LoVo (cell line): ENCODE results near the gene SLC6A9.
A peak's percentile ranks its signal among the peaks of the same experiment; 100 is the strongest.

ENCODE experiments used
- DNase-seq: peaks from one replicate; pipeline ENCODE4 v3.0.0-alpha.2; 2016; ENCODE audit warnings: low spot score

Gene SLC6A9

GRCh38 chr1:44048532-44049215 is 17.4 kb upstream of the SLC6A9 start:
- no peak for DNase-seq

GRCh38 chr1:44047131-44047530 is 15.9 kb upstream of the SLC6A9 start:
- no peak for DNase-seq

- DNase-seq: no peak
Measured at GRCh38 chr1:44045064-44045463, 13.8 kb upstream of the SLC6A9 start.

GRCh38 chr1:44044071-44044801 is 13.0 kb upstream of the SLC6A9 start:
- no peak for DNase-seq

- DNase-seq: no peak
Measured at GRCh38 chr1:44043176-44044070, 12.2 kb upstream of the SLC6A9 start.

- no peak for DNase-seq
Measured at GRCh38 chr1:44040846-44041245, 9.6 kb upstream of the SLC6A9 start.

- DNase-seq: no peak
Measured at GRCh38 chr1:44040418-44040817, 9.2 kb upstream of the SLC6A9 start.

- DNase-seq: no peak
Measured at GRCh38 chr1:44038876-44039657, 7.8 kb upstream of the SLC6A9 start.

- DNase-seq: no peak
Measured at GRCh38 chr1:44037154-44037553, 5.9 kb upstream of the SLC6A9 start.

- DNase-seq: peak; percentile 66
Measured at GRCh38 chr1:44036409-44037139, 5.3 kb upstream of the SLC6A9 start.

- DNase-seq: no peak
Measured at GRCh38 chr1:44035726-44036408, 4.6 kb upstream of the SLC6A9 start.

GRCh38 chr1:44034976-44035716 is 3.9 kb upstream of the SLC6A9 start:
- DNase-seq: no peak

GRCh38 chr1:44034423-44034822 is 3.2 kb upstream of the SLC6A9 start:
- no peak for DNase-seq

- no peak for DNase-seq
Measured at GRCh38 chr1:44033756-44034155, 2.5 kb upstream of the SLC6A9 start.

- DNase-seq: no peak
Measured at GRCh38 chr1:44033041-44033575, 1.8 kb upstream of the SLC6A9 start.

GRCh38 chr1:44032170-44032790 is 1.0 kb upstream of the SLC6A9 start:
- DNase-seq: no peak

- peak; percentile 37 for DNase-seq
Measured at GRCh38 chr1:44030605-44031251, 534 bp downstream of the SLC6A9 start.

- DNase-seq: peak; percentile 91
Measured at GRCh38 chr1:44029911-44030604, 1.2 kb downstream of the SLC6A9 start.
